Liver (tissue), 3 donors: ENCODE data around the gene ZNF597.

Experiments used
- NR2F2 ChIP-seq: IDR thresholded peaks from 2 replicates; pipeline ENCODE4 v1.6.1; 2016; ENCODE audit warnings: antibody characterized with exemption
- RAD21 ChIP-seq, 2 donors: IDR thresholded peaks; 2 replicates each; pipeline ENCODE4 v1.6.1; 2016; ENCODE audit warnings: antibody characterized with exemption in 2 of 2, mild to moderate bottlenecking in 2 of 2
- YY1 ChIP-seq: IDR thresholded peaks from 2 replicates; pipeline ENCODE4 v1.6.1; 2016; ENCODE audit warnings: antibody characterized with exemption, mild to moderate bottlenecking
- TF ChIP-seq, protein P1 (sequence below): IDR thresholded peaks from 2 replicates; pipeline ENCODE4 v1.6.1; 2016; ENCODE audit warnings: antibody characterized with exemption, mild to moderate bottlenecking
- TF ChIP-seq, protein P2 (sequence below): fragments of 150-350 bp; IDR thresholded peaks from 2 replicates; pipeline ENCODE4 v1.5.1; 2017; ENCODE audit warnings: improper control_type of control experiment, low read depth, low read length; ENCODE audit not compliant: missing input control
- TF ChIP-seq, protein P3 (sequence below): IDR thresholded peaks from 2 replicates; pipeline ENCODE4 v1.6.1; 2016; ENCODE audit warnings: antibody characterized with exemption
- donor health status: healthy.
- donor health status: healthy.

DNA sequence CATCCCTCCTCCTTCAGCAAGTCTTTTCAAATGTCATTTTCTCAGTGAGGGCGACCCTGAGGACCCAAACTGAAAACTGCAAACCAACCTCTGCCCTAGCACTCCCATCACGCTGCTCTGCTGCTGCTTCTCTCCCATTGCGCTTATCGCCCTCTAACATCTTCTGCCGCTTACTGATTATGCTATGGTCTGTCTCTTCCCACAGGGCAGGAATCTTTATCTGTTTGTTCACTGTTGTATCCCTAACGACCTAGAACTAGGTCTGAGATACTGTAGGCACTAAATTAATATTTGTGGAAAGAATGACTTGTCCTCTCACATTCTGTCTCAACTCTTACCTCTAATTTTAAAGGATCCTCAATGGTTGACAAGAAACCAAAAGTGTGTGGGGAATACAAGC, 55.0 kb downstream of the ZNF597 start:
- TF ChIP-seq, protein P1, sequence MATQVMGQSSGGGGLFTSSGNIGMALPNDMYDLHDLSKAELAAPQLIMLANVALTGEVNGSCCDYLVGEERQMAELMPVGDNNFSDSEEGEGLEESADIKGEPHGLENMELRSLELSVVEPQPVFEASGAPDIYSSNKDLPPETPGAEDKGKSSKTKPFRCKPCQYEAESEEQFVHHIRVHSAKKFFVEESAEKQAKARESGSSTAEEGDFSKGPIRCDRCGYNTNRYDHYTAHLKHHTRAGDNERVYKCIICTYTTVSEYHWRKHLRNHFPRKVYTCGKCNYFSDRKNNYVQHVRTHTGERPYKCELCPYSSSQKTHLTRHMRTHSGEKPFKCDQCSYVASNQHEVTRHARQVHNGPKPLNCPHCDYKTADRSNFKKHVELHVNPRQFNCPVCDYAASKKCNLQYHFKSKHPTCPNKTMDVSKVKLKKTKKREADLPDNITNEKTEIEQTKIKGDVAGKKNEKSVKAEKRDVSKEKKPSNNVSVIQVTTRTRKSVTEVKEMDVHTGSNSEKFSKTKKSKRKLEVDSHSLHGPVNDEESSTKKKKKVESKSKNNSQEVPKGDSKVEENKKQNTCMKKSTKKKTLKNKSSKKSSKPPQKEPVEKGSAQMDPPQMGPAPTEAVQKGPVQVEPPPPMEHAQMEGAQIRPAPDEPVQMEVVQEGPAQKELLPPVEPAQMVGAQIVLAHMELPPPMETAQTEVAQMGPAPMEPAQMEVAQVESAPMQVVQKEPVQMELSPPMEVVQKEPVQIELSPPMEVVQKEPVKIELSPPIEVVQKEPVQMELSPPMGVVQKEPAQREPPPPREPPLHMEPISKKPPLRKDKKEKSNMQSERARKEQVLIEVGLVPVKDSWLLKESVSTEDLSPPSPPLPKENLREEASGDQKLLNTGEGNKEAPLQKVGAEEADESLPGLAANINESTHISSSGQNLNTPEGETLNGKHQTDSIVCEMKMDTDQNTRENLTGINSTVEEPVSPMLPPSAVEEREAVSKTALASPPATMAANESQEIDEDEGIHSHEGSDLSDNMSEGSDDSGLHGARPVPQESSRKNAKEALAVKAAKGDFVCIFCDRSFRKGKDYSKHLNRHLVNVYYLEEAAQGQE, result no peak
- TF ChIP-seq, protein P2, sequence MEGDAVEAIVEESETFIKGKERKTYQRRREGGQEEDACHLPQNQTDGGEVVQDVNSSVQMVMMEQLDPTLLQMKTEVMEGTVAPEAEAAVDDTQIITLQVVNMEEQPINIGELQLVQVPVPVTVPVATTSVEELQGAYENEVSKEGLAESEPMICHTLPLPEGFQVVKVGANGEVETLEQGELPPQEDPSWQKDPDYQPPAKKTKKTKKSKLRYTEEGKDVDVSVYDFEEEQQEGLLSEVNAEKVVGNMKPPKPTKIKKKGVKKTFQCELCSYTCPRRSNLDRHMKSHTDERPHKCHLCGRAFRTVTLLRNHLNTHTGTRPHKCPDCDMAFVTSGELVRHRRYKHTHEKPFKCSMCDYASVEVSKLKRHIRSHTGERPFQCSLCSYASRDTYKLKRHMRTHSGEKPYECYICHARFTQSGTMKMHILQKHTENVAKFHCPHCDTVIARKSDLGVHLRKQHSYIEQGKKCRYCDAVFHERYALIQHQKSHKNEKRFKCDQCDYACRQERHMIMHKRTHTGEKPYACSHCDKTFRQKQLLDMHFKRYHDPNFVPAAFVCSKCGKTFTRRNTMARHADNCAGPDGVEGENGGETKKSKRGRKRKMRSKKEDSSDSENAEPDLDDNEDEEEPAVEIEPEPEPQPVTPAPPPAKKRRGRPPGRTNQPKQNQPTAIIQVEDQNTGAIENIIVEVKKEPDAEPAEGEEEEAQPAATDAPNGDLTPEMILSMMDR, result no peak
- no peak for TF ChIP-seq RAD21 (IDR thresholded peaks at IDR 0.05)
- TF ChIP-seq, protein P3, sequence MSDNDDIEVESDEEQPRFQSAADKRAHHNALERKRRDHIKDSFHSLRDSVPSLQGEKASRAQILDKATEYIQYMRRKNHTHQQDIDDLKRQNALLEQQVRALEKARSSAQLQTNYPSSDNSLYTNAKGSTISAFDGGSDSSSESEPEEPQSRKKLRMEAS, result no peak
- no peak for TF ChIP-seq YY1
- no peak for TF ChIP-seq NR2F2
